ENCODE measurements around the gene COL1A2. TPM values are rescaled to one million over a fixed set of nuclear protein-coding genes. Genes with fewer than 3 reads are reported as not detected.

Gene COL1A2
- polyA plus RNA-seq, 2 of the 4 experiments (the other 2 are of a cell fraction) = 0.14 TPM; not detected in 1

GRCh38 chr7:94429153-94429552 lies 34.5 kb downstream of the COL1A2 start:
- DNase-seq (ENCODE audit: low read depth in 1 of 2, low spot score in 1 of 2) (no peak), ATAC-seq (no peak), FAIRE-seq (no peak)
- H3K4me1 ChIP-seq = no peaks in the 10 kb centered on the region
- WGBS (ENCODE audit: missing lambda C conversion rate) = 94% methylated on average over 1 of the region's 1 CpG
- no peak overlapping the region for H3K4me3 ChIP-seq
- CTCF ChIA-PET = no interaction called here
- no peak overlapping the region for H3K4me2 ChIP-seq
- no peak for TF ChIP-seq HOXA7 (CRISPR knock-in tag; IDR thresholded peaks at IDR 0.05)
- TF ChIP-seq SMC3 (IDR thresholded peaks at IDR 0.05) = no peak
- TF ChIP-seq SREBF2 (IDR thresholded peaks at IDR 0.05) = no peak
- no peak for TF ChIP-seq EHMT2 (IDR thresholded peaks at IDR 0.05; ENCODE audit: low read depth)
- TF ChIP-seq CHD4 (IDR thresholded peaks at IDR 0.05; ENCODE audit: borderline replicate concordance) = no peak
- no peak for TF ChIP-seq BCL3 (IDR thresholded peaks at IDR 0.05)
- POLR2A ChIA-PET = no interaction called here
- H3K27ac ChIP-seq = no peak overlapping the region
- no peaks in the 10 kb centered on the region for H3K9me3 ChIP-seq

DNA sequence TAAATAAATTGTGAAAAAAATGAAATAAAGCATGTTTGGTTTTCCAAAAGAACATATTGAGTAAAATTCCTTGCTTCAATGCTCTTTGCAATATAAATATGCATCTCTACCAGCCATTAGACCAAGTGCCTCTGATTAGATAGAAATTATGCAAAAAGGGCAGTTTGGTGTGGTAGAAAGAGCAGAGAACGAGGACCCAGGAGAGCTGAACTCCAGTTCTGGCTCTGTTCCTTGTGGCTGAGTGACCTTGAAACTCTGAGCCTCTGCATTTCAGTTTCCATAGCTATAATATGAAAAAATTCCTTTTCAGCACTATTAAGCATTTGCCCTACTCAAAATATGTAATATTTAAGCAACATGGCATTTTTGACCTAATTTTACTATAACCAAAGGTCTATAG lies 36.5 kb downstream of the COL1A2 start:
- Histone ChIP-seq H3K27ac (no peak overlapping the region), H3K4me2 (no peak overlapping the region), H3K4me3 (no peak overlapping the region), H3K4me1 (no peaks in the 10 kb centered on the region), H3K9me3 (no peaks in the 10 kb centered on the region)
- FAIRE-seq (no peak), ATAC-seq (no peak), DNase-seq (ENCODE audit: low read depth in 1 of 2, low spot score in 1 of 2) (no peak)
- ChIA-PET POLR2A (no interaction called here), CTCF (interaction anchor here (2.0 kb wide), 1 partner anchor 142 kb away, joined by 5 read pairs; no protein-coding TSS in a partner anchor)
- TF ChIP-seq KDM5A (IDR thresholded peaks at IDR 0.05) (no peak), EP300 (IDR thresholded peaks at IDR 0.05) (no peak), ZNF302 (CRISPR knock-in tag; IDR thresholded peaks at IDR 0.05) (no peak), POLR2A (IDR thresholded peaks at IDR 0.05; ENCODE audit: low read length) (no peak), CBX8 (IDR thresholded peaks at IDR 0.05) (no peak), PBX3 (IDR thresholded peaks at IDR 0.05) (no peak), BCL3 (IDR thresholded peaks at IDR 0.05) (no peak), RAD21 (conservative IDR thresholded peaks at IDR 0.05 in 1 of 2, IDR thresholded peaks at IDR 0.05 in 1 of 2) (no peak)
- TF ChIP-seq, protein P1, sequence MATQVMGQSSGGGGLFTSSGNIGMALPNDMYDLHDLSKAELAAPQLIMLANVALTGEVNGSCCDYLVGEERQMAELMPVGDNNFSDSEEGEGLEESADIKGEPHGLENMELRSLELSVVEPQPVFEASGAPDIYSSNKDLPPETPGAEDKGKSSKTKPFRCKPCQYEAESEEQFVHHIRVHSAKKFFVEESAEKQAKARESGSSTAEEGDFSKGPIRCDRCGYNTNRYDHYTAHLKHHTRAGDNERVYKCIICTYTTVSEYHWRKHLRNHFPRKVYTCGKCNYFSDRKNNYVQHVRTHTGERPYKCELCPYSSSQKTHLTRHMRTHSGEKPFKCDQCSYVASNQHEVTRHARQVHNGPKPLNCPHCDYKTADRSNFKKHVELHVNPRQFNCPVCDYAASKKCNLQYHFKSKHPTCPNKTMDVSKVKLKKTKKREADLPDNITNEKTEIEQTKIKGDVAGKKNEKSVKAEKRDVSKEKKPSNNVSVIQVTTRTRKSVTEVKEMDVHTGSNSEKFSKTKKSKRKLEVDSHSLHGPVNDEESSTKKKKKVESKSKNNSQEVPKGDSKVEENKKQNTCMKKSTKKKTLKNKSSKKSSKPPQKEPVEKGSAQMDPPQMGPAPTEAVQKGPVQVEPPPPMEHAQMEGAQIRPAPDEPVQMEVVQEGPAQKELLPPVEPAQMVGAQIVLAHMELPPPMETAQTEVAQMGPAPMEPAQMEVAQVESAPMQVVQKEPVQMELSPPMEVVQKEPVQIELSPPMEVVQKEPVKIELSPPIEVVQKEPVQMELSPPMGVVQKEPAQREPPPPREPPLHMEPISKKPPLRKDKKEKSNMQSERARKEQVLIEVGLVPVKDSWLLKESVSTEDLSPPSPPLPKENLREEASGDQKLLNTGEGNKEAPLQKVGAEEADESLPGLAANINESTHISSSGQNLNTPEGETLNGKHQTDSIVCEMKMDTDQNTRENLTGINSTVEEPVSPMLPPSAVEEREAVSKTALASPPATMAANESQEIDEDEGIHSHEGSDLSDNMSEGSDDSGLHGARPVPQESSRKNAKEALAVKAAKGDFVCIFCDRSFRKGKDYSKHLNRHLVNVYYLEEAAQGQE (IDR thresholded peaks at IDR 0.05) = no peak
- 59% methylated on average over 1 of the region's 1 CpG for WGBS (ENCODE audit: missing lambda C conversion rate)

GRCh38 chr7:94431619-94432280 lies 37.1 kb downstream of the COL1A2 start:
- Histone ChIP-seq H3K27ac (no peak overlapping the region), H3K4me1 (no peaks in the 10 kb centered on the region), H3K4me3 (no peak overlapping the region), H3K4me2 (no peak overlapping the region), H3K9me3 (no peaks in the 10 kb centered on the region)
- TF ChIP-seq FOSL2 (IDR thresholded peaks at IDR 0.05) (no peak), FOSL2 (CRISPR knock-in tag; IDR thresholded peaks at IDR 0.05) (no peak)
- DNase-seq (ENCODE audit: low read depth in 1 of 2, low spot score in 1 of 2) (no peak), FAIRE-seq (no peak), ATAC-seq (no peak)
- POLR2A ChIA-PET = no interaction called here
- CTCF ChIA-PET = interaction anchor here (2.0 kb wide), 1 partner anchor 142 kb away, joined by 5 read pairs; no protein-coding TSS in a partner anchor
- WGBS (ENCODE audit: missing lambda C conversion rate) = 65% methylated on average over 3 of the region's 3 CpGs

All from A549 (cell line).